Stimulated activated naive CD4-positive, alpha-beta T cell (primary cell): ENCODE results near the gene PTP4A2.
A peak's percentile ranks its signal among the peaks of the same experiment; 100 is the strongest.
"Not testable (repeated sequence)": the region's sequence is repeated elsewhere in the genome, so short reads cannot be mapped to it uniquely, and the experiment has no call there.

Experiments used
- DNase-seq, 6 experiments: peaks; one replicate each; lab custom pipeline; 2025; lab: John Stamatoyannopoulos, UW

PTP4A2 gene

GRCh38 chr1:31949862-31950261 lies 11.7 kb upstream of the PTP4A2 start:
- no peak for DNase-seq

GRCh38 chr1:31945677-31946076 lies 7.5 kb upstream of the PTP4A2 start:
- not testable (repeated sequence) for DNase-seq

GRCh38 chr1:31944205-31945089 lies 6.3 kb upstream of the PTP4A2 start:
- peak; percentile 65 to 87 (median 80) for DNase-seq

- peak in 3 of 6 experiments; percentile 59 to 76 (median 60) for DNase-seq
Measured at GRCh38 chr1:31943546-31944184, 5.5 kb upstream of the PTP4A2 start.

- DNase-seq, result not testable (repeated sequence)
Measured at GRCh38 chr1:31942061-31942460, 3.9 kb upstream of the PTP4A2 start.

- DNase-seq, result peak; percentile 57 to 72 (median 64)
Measured at GRCh38 chr1:31939484-31940329, 1.5 kb upstream of the PTP4A2 start.

GRCh38 chr1:31937300-31938183 lies 626 bp downstream of the PTP4A2 start:
- DNase-seq, result peak; percentile 56 to 90 (median 74)

GRCh38 chr1:31936981-31937299 lies 1.2 kb downstream of the PTP4A2 start:
- DNase-seq, result no peak

- DNase-seq, result no peak
Measured at GRCh38 chr1:31936278-31936980, 1.7 kb downstream of the PTP4A2 start.

GRCh38 chr1:31934706-31935629 lies 3.2 kb downstream of the PTP4A2 start:
- peak in 3 of 6 experiments; percentile 10 to 23 (median 19) for DNase-seq

- DNase-seq, result no peak
Measured at GRCh38 chr1:31932491-31933316, 5.5 kb downstream of the PTP4A2 start.

GRCh38 chr1:31931593-31932225 lies 6.5 kb downstream of the PTP4A2 start:
- no peak for DNase-seq

GRCh38 chr1:31930836-31931592 lies 7.2 kb downstream of the PTP4A2 start:
- DNase-seq, result no peak

GRCh38 chr1:31927661-31927980 lies 10.5 kb downstream of the PTP4A2 start:
- DNase-seq, result no peak

GRCh38 chr1:31926853-31927660 lies 11.1 kb downstream of the PTP4A2 start:
- DNase-seq, result no peak

GRCh38 chr1:31926252-31926651 lies 11.9 kb downstream of the PTP4A2 start:
- DNase-seq, result no peak

- DNase-seq, result not testable (repeated sequence)
Measured at GRCh38 chr1:31925824-31926223, 12.3 kb downstream of the PTP4A2 start.
